GM21360 (cell line): ENCODE results near the gene DCAF16.

Experiments used
- ATAC-seq: cut with Tn5 transposase; IDR thresholded peaks from one replicate; pipeline ENCODE4 v1.9.1; 2021; ENCODE audit warnings: mild to moderate bottlenecking, moderate library complexity; ENCODE audit not compliant: unreplicated experiment

The DCAF16 gene

DNA sequence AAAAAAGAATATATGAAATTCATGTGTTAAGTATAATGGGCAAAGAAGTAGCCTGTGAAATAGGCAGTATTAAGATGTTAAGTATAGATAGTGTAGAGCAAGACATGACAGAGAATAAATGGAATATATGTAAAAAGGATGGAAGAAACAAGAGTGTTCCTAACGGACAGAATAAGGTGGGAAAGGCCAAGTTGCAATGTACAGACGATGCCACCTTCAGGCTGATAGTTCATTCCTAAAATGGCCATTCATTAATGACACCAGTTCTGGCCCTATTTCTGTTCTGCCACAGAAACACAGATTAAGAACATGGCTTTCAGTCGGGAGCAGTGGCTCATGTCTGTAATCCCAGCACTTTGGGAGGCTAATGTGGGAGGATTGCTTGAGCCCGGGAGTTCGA, 24.7 kb downstream of the DCAF16 start:
- no peak for ATAC-seq

DNA sequence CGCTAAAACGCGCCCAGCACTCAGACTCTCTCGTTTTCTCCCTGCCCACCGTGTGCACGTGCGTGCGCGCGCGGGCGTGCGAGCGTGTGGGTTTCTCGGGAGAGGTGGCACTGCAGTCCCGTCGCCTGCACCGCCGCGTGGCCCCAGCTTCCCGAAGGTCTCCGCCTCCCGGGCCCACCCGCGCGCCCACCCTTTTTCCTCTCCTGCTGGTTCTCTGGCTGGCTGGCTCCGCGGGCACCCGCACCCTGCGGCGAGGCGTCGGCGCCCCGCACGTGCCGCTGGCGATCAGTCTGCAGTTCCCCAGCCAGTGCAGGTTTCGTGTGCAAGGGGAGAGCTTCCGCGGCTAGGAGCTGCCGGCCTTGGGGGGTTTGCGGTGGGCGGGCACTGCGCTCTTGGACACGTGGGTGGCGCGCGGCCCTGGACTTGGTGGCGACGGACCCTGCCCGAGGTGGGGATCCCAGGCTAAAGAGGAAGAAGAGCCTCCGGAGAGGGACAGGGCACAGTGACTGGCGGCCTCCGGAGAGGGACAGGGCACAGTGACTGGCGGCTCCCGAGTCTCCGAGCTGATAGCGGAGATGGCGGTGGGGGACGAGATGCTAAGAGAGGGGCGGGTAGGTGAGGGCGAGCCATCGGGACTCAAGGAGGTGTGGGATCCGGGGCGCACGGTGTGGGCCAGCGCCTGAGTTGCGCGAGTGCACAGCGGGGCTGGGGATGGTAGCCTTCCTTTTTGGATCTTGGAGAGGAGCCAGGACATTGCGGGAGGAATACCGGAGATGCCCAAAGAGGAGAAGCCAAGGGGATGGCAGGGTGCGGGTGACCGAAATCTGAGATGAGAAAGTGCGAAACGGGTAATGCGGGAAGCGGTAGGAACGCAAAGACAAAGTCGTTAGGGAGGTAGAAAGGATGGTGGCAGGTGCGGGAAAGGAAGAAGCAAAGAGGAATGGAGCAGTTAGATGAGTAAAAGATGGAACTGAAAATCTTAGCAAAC, 29.0 kb downstream of the DCAF16 start, which contains the start of gene FAM184B:
TSS of gene FAM184B (minus strand) at position 322 of the 988 bp plus-strand sequence. CDS start 322 bp downstream, outside the sequence.
- ATAC-seq = no peak

DNA sequence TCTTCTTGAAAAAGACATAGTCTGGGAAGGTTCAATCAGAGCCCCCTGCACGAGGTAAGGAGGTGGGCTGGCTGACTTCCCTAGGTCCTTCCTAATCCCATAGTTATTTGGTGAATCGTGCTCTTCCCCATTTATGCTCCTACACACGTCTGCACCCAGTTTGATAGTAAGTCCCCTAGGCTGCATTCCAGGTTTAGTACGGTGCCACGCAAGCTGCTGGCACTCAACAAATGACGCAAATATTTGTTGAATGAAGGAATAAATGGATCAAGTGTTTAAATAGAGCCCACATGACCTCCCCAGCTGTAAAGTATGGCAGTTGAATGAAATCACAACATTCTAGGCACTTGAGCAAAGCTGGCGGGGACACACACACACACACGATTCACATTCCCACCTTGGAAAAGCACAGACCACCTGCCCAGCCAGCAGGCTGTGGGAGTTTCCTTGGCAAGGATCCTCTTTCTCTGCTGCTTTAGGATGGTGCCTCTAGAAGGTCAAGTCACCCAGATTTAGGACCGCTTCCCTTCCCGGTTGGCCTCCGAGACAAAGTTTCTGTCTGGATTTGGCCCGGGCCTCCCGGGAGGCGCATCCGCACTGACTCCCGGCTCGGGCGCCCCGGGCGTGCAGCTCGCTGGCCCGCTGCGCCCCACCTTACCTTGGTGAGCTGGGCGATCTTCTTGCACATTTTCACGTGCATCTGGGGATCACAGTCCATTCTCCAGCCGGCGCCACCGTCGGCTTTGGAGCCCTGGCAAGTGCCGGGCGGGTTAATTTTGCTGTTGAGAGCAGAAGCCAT, 29.9 kb downstream of the DCAF16 start:
- ATAC-seq = no peak

DNA sequence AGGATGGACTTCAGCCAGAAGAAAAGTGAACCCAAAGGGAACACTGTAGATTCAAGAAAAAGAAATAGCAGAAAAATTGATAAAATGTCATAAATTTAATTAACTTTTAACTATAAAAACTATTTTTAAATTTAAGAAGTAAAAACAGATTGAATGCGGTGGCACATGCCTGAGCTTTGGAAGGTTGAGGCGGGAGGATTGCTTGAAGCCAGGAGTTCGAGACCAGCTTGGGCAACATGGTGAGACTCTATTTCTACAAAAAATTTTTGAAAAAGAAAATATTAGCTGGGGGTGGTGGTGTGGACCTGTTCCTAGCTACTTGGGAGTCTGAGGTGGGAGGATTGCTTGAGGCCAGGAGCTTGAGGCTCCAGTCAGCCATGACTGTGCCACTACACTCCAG, 32.1 kb downstream of the DCAF16 start:
- no peak for ATAC-seq

DNA sequence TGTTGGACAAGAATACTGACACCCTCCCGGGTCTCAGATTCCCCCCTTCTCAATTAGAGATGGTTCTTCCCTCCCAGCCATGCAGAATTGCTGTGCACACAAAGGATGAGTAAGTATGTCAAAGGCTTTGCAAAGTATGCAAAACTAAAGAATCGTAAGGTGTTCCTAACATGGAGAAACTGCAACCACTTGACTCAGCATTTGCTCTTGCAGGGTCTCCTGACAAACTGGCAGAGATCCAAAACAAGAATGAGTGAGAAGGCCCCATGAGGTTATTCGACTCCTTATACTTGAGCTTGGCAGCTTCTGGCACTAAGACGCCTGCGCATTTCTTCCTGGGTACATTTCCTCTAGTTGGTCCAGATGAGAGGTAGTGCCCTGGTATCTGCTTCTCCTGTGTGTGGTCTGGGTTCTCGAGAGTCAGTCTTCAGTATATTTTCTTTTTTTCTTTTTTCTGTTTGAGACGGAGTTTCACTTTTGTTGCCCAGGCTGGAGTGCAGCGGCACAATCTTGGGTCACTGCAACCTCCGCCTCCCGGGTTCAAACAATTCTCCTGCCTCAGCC, 37.3 kb downstream of the DCAF16 start:
- no peak for ATAC-seq

DNA sequence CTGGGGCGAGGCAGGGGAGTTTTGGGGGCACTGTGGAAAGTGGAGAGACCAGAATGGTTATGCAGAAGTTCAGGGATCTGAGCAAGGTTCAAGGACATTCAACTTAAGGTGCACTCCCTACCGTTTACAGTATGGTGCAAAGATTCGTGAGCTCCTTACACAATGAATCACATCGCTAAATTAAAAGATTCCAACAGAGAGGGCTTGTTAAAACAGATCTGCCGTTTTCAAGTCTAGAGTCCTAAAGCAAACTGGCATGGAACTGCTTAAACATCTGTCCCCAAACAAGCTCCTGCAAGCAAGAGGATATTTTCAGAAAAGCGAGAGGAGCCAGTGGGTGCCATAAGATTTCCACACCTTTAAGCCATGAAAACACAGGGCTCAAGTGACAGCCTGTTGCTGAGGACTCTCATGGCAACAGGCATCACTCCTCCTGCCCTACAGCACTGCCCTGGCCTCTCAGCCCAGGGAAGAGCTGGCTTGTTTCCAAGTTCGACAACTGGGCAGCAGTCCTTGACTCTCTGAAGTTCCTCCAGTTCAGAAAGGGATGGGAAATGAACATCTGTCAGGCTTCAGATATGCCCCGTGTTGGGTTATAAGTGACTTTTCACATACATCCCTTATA, 39.2 kb downstream of the DCAF16 start:
- ATAC-seq = no peak

DNA sequence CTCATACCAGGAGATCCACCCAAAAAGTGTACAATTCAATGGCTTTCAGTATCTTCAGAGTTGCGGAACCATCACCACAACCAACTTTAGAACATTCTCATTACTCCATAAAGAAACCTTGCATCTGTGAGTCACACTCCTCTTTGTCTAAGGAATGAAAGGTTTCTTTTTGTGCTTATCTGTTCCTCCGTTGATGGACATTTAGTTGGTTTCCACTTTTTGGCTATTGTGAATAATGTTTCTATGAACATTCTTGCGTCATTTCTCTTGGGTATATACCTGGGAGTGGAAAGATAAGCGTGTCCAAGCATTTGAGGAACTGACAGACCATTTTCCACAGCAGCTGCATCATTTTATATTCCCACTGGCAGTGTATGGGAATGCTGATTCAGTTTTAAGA, 39.7 kb downstream of the DCAF16 start:
- ATAC-seq = no peak

DNA sequence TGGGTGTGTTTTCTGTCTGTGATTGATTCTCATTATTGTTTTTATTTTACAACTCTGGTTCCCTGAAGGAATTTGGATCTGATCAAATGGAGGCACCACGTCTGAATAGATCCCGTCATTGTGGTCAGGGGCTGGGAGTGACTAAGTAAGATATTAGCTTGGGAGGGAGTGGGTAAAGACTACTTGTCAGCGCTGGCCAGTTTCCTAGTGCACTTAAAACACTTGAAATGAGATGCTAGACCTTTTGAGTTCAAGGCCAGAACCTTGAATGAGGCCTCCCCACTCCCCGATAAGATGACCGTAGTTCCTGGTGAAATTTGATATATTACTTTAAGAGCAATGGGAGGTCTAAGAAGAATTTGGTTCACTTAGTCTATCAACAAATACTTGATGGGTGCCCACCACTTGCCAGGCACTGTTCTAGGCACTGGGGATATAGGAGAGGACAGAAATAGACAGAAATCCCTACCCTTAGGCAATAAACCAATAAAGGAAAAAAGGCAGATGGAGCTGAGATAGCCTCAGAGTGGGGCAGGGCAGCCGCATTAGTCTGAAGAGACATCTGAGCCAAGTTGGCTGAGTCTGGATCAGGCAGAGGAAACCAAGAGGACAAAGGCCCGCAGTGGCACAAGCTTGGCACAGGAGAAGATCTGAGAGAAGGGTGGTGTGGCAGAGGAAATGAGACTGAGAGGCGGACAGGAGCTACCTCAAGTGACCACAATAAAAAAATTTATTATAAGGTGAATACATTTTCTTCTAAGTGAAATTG, 41.0 kb downstream of the DCAF16 start:
- no peak for ATAC-seq

DNA sequence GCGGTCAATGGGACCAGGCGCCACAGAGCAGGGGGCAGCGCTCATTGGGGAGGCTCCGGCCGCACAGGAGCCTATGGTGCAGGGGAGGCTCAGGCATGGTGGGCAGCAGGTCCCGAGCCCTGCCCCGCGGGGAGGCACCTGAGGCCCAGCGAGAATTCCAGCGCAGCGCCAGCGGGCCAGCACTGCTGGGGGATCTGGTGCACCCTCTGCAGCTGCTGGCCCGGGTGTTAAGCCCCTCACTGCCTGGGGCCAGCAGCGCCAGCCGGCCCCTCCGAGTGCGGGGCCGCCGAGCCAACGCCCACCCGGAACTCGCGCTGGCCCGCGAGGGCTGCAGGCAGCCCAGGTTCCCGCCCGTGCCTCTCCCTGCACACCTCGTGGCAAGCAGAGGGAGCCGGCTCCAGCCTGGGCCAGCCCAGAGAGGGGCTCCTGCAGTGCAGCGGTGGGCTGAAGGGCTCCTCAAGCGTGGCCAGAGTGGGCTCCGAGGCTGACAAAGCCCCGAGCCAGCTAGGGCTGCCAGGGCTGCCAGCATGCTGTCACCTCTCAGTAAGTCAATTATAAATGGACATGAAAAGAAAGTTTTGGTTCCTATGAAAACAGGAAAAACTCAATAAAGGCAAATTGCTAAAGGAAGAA, 43.6 kb downstream of the DCAF16 start:
- ATAC-seq = no peak

DNA sequence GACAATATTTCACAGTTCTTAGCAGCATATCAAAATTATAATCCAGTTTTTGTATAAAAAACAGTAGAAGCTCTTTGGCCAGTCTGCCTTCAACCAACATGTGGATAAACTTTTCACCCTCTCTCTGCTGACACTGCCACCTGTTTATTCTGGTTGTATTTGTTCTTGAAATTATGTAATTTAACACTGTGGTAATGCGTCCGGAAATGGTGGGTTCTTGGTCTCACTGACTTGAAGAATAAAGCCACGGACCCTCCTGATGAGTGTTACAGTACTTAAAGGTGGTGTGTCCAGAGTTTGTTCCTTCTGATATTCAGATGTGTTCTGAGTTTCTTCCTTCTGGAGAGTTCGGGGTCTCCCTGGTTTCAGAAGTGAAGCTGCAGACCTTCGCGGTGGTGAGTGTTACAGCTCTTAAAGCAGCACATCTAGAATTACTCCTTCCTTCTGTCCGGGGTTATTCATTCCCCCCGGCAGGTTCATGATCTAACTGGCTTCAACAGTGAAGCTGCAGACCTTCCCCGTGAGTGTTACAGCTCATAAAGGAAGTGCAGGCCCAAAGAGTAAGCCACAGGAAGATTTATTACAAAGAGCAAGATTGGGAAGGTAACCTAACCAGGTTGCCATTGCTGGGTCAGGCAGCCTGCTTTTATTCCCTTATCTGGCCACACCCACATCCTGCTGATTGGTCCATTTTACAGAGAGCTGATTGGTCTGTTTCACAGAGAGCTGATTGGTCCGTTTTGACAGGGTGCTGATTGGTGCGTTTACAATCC, 44.9 kb downstream of the DCAF16 start:
- ATAC-seq = no peak

DNA sequence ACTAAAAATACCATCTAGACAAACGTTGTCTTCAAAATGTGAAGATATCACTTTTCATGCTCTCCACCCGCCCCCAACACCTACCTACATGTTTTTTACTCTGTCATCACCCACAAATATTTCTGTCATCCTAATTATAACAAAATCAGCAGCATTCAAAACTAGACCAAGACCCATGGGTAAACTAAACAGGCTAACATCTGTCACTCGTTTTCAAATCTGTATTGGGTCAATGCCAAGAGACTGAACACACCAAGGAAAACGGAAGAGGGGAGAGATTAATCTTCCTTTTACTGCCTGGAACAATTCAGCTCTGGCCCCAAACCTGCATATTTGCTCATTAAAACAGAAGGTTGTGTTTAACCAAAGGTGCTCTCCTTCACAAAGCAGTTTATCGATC, 46.6 kb downstream of the DCAF16 start:
- no peak for ATAC-seq

DNA sequence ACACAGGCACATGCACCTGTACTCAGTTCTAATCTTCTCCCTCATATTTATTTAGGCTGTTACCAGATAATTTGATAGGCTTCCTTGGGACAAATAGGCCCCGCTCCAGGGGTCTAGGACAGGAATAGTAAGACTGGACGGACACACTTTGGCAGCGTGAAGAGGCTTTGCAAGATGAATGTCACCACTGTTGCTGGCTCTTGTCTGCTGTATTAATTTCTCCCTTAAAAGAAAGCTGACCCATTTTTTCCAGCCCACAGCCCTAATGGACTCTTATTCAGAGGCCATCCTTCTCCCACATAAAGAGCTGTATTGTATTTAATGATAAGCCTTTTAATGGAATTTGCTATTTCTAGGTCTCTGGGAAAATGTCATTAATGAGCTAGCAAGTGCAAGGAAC, 47.1 kb downstream of the DCAF16 start:
- no peak for ATAC-seq

DNA sequence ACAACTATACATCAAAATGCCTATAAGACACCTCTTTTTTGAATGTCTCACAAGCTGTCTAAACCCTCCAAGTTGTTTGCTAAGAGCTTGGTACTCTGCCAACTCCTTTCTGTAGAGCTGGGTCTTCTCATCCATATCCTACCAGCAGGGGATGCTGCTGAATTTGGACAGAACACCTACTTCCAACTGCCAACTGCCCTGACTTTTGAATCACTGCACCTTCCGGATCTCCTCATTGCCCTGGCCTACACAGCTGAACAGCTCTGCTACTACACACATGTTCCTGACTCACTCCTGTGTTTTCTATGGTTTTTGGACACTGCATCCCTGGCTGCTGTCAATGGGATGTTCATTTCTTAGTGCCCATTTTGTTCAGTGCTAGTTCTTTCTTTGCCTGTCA, 47.8 kb downstream of the DCAF16 start:
- no peak for ATAC-seq

DNA sequence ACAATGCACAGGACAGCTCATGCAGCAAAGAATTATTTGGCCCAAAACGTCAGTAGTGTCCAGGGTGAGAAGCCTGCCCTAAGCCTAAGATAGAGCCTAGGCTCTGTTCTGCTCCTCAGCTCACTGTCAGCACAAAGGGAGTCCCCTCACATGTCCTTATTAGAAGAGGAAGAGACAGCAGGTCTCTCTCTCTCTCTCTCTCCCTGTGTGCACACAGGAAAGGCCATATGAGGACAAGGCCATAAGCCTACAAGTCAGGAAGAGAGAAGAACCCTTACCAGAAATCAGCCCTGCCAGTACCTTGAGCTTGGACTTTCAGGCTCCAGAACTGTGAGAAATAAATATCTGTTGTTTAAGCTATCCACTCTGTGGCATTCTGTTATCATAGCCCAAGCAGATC, 49.5 kb downstream of the DCAF16 start:
- no peak for ATAC-seq

DNA sequence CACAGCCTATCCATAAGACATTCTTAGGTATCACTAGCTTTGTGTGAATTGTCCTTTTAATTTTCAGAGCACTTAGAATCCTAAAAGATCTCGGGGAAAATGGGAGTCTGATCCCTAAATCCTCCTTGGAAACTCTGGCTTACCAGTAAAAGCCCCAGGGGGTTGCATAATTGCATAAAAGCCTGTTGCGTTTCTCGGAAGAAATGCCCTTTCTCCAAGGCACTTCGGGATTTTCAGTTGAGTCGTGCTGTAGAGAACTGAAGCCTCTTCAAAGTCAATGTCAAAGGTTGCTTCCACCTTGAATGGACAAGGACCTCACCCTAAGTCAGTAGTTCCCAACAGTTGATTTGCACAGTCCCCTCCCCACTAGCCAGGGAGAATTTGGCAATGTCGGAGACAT, 49.9 kb downstream of the DCAF16 start:
- no peak for ATAC-seq

DNA sequence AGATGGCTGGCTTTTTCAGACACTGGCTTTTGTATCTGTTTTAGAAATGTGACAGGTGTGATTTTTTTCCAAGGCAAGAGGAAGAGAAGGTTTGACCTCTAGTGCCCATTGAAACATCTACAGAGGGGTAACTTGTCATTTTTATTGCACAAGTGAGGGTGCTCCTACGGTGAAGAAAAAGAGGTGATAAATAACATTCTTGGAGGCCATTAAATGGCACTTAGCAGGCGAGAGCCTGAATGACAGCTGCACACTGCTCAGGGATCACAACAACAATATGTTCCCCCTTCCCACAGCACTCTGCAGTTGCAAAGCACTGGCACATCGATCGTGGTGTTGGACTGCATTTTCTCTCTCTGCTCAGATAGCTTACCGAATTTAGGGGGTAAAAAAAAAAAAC, 52.1 kb downstream of the DCAF16 start:
- ATAC-seq = no peak

DNA sequence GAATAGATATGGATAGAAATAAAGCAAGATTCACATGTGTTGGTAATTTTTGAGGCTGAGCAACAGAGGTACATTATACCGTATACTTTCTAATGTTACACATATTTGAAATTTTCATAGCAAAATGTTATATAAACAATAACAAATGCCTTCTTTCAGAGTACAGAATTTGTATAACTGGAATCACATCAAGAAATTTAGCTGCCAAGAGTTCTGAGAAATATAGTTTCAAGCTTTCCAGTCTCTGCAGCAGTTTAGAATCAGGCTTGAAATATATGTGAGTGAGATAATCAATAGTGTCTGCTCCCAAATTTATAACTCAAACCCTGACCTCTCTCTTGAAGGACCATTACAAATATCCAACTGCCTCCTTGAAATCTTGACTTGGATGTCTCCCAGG, 52.9 kb downstream of the DCAF16 start:
- ATAC-seq = no peak

DNA sequence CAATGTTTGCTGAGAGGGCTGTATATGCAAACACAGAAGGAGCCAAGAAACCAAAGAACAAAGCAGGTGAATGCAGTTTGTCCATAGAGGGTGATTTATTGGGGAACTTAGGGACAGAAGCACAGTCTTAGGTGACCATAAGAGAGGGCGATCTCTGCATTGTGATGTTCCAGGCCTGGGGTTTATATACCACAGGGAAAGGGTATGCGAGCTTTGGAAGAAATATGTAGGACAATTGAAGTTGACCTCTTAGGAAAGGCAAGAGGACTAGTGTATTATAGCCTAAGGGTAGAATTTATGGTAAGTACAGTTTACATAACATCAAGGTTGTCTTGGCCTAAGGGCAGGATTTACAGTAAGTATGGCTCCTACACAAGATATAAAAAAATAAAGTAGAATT, 56.9 kb downstream of the DCAF16 start:
- no peak for ATAC-seq
